BE2C (cell line): ENCODE data around the gene SLC38A8.

Experiments used
- DNase-seq: peaks from one replicate; pipeline ENCODE4 v3.0.0-alpha.2; 2020
- H3K27me3 ChIP-seq: fragments of 250-450 bp; sonication (Bioruptor Pico); 2 replicates; pipeline ENCODE4 v1.5.1; 2020; ENCODE audit warnings: mild to moderate bottlenecking
- H3K36me3 ChIP-seq: fragments of 250-450 bp; sonication (Bioruptor Pico); 2 replicates; pipeline ENCODE4 v1.5.1; 2020; ENCODE audit warnings: mild to moderate bottlenecking
- H3K4me1 ChIP-seq: fragments of 250-450 bp; sonication (Bioruptor Pico); 2 replicates; pipeline ENCODE4 v1.5.1; 2020
- H3K4me3 ChIP-seq: 2 replicates; pipeline ENCODE4 v1.5.1; 2011; ENCODE audit warnings: low read depth, low read length
- H3K9me3 ChIP-seq: fragments of 250-450 bp; sonication (Bioruptor Pico); 2 replicates; pipeline ENCODE4 v1.5.1; 2020
- TF ChIP-seq, protein P1 (sequence below): IDR thresholded peaks from 2 replicates; pipeline ENCODE4 v1.5.1; 2012; ENCODE audit warnings: mild to moderate bottlenecking, low read depth, low read length

Gene SLC38A8

DNA sequence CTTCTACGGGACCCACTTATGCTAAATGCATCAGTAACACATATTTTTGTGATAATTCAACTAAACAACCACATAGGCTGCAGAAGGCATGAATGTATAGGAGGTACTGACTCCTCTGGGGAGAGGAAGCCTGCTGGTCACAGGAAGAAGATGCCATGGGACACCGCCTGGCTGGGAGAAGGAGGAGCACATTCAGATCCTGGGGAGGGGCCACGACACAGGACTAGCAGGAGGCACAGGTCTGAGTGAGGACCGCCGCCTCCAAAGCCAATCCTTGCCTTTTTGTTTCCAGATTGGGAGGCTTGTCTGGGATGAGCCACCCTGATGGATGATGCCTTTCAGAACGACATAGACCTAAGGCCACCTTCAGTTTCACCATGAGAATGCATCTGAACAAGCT, 39.5 kb upstream of the SLC38A8 start:
- TF ChIP-seq, protein P1, sequence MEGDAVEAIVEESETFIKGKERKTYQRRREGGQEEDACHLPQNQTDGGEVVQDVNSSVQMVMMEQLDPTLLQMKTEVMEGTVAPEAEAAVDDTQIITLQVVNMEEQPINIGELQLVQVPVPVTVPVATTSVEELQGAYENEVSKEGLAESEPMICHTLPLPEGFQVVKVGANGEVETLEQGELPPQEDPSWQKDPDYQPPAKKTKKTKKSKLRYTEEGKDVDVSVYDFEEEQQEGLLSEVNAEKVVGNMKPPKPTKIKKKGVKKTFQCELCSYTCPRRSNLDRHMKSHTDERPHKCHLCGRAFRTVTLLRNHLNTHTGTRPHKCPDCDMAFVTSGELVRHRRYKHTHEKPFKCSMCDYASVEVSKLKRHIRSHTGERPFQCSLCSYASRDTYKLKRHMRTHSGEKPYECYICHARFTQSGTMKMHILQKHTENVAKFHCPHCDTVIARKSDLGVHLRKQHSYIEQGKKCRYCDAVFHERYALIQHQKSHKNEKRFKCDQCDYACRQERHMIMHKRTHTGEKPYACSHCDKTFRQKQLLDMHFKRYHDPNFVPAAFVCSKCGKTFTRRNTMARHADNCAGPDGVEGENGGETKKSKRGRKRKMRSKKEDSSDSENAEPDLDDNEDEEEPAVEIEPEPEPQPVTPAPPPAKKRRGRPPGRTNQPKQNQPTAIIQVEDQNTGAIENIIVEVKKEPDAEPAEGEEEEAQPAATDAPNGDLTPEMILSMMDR = no peak
- Histone ChIP-seq H3K4me3 (no peak overlapping the region), H3K9me3 (no peaks in the 10 kb centered on the region), H3K36me3 (peaks cover 60% of the 10 kb centered on the region), H3K4me1 (no peaks in the 10 kb centered on the region), H3K27me3 (no peaks in the 10 kb centered on the region)
- no peak for DNase-seq

DNA sequence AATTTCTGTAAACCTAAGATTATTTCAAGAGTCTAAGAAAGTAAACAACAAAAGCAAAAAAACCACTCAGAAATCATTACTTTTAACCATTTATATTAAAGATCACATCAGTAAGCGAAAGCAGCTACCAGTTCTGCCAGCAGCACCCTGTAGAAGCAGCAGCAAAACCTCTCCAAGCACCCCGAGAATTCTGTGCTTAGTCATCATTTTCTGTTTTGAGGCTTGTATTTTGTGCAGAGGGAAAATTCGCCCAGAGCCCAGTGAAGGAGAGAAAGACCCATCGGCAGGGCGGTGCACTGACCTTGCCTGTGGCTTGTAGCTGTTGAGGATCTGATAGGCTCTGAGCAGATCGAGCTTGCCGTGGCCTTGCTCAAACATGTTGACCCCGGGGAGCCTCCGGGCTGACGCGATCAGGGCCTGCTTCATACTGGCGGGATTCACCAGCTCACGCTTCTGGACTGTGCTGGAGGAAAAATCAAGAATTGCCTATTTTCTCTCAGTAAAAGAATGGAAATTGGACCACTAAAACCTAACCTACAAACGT, 38.9 kb upstream of the SLC38A8 start:
- Histone ChIP-seq H3K36me3 (peaks cover 54% of the 10 kb centered on the region), H3K9me3 (no peaks in the 10 kb centered on the region), H3K4me1 (no peaks in the 10 kb centered on the region), H3K27me3 (no peaks in the 10 kb centered on the region), H3K4me3 (no peak overlapping the region)
- DNase-seq = no peak
- TF ChIP-seq, protein P1 = no peak

DNA sequence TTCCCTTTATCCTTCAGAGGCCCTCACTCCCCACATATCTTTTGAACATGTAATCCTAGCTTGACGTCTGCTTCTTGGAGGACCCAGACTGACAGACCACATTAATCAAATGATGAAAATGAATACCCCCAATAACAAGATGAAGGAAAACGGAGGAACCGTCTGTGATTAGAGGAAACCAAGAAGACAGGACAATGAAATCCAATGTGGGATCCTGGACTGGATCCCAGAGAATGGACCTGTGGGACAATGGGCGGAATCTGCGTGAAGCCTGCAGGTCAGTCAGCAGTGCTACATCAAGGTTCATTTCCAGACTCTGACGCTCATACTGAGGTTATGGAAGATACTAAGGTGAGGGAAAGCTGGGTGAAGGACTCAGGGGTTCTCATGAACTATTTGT, 38.2 kb upstream of the SLC38A8 start:
- TF ChIP-seq, protein P1 = no peak
- Histone ChIP-seq H3K4me1 (no peaks in the 10 kb centered on the region), H3K4me3 (no peak overlapping the region), H3K9me3 (no peaks in the 10 kb centered on the region), H3K36me3 (peaks cover 49% of the 10 kb centered on the region), H3K27me3 (no peaks in the 10 kb centered on the region)
- DNase-seq = no peak

DNA sequence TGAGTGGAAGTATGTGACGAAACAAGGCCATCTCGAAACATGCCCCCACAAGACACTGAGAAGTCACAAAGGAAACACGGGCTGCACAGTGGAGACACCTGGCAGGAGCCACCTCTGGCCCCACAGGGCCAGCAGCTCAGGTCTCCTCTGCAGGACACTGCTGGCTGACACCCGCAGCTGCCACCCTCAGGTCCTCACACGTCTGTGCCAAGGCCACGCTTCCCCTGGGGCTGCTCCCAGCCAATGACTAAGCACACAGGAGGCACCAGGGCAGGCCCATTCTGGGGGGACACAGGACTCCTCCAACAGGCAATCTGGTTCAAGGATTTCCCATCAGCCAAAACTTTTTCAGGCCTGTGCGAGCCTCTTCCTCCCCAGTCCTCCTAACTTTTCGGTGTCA, 37.8 kb upstream of the SLC38A8 start:
- Histone ChIP-seq H3K36me3 (peaks cover 54% of the 10 kb centered on the region), H3K4me1 (no peaks in the 10 kb centered on the region), H3K9me3 (no peaks in the 10 kb centered on the region), H3K27me3 (no peaks in the 10 kb centered on the region), H3K4me3 (no peak overlapping the region)
- TF ChIP-seq, protein P1 = no peak
- DNase-seq = no peak

DNA sequence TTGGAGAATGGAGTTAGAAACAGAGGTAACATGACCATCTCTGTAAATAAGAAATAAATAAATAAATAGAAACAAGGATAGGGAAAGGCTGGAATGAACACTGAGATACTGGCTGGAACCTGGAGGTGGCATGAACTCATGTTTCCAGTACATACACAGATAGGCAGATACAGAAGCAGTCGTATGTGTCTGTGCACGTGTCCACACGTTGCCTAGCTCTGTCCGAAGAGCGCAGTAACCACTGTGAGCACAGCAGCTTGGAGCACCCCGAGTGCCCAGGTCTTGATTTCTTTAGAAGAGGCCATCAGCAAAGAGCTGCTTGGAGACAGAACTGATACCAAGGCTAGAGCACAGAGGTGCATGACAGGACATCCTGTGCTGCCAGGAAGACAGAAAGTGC, 37.1 kb upstream of the SLC38A8 start:
- DNase-seq = no peak
- H3K4me1 ChIP-seq = no peaks in the 10 kb centered on the region
- H3K4me3 ChIP-seq = no peak overlapping the region
- H3K27me3 ChIP-seq = no peaks in the 10 kb centered on the region
- TF ChIP-seq, protein P1 = no peak
- H3K9me3 ChIP-seq = no peaks in the 10 kb centered on the region
- H3K36me3 ChIP-seq = peaks cover 55% of the 10 kb centered on the region

DNA sequence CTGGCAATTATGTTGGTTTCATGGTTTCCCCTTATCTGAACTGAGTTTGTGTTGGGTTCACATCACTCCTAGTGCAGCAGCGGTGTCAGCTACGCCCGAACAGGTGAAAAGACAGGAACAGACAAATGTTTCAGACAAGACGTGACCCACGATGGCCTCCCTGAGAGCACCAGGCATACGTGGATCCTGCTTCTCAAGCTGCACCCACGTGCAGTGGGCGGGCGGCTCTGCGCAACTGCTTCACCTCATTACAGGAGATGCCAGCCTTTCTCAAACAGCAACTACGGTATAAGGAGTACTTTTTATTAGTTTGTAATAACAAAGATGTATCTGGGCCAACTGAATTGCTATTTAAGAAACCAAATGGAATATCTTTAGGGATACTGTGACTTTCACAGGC, 32.8 kb upstream of the SLC38A8 start:
- TF ChIP-seq, protein P1 = no peak
- Histone ChIP-seq H3K9me3 (no peaks in the 10 kb centered on the region), H3K4me1 (no peaks in the 10 kb centered on the region), H3K4me3 (no peak overlapping the region), H3K36me3 (peaks cover 54% of the 10 kb centered on the region), H3K27me3 (no peaks in the 10 kb centered on the region)
- no peak for DNase-seq
